GM12878 (cell line): ENCODE data around the gene SPOP.

Experiments
- DPF2 ChIP-seq: fragments of 450-650 bp; IDR thresholded peaks from 2 replicates; pipeline ENCODE4 v1.6.1; 2017; ENCODE audit warnings: mild to moderate bottlenecking
- NFYB ChIP-seq: IDR thresholded peaks from 2 replicates; pipeline ENCODE4 v1.6.1; 2011; ENCODE audit warnings: low read depth, mild to moderate bottlenecking, low read length, improper control_type of control experiment, moderate library complexity; ENCODE audit not compliant: insufficient read depth
- POLR2A ChIP-seq: IDR thresholded peaks from 2 replicates; pipeline ENCODE4 v1.6.1; 2011; ENCODE audit warnings: low read depth, mild to moderate bottlenecking, low read length
- RBBP5 ChIP-seq: fragments of 200-600 bp; sonication (generic); conservative IDR thresholded peaks from 2 replicates; pipeline ENCODE4 v1.6.1; 2016
- RFX5 ChIP-seq: IDR thresholded peaks from 2 replicates; pipeline ENCODE4 v1.6.1; 2011; ENCODE audit warnings: low read depth, low read length, improper control_type of control experiment
- TAF1 ChIP-seq: IDR thresholded peaks from 2 replicates; pipeline ENCODE4 v1.6.1; 2011; ENCODE audit warnings: mild to moderate bottlenecking, low read depth, low read length, borderline replicate concordance
- TCF7 ChIP-seq: IDR thresholded peaks from 2 replicates; pipeline ENCODE4 v1.6.1; 2014; ENCODE audit warnings: antibody characterized with exemption, borderline replicate concordance
- ZBTB33 ChIP-seq: fragments of 450-650 bp; IDR thresholded peaks from 2 replicates; pipeline ENCODE4 v1.6.1; 2017; ENCODE audit warnings: mild to moderate bottlenecking
- TF ChIP-seq, protein P1 (sequence below): fragments of 450-650 bp; IDR thresholded peaks from 2 replicates; pipeline ENCODE4 v1.6.1; 2017; ENCODE audit warnings: low read depth, mild to moderate bottlenecking, moderate library complexity
- TF ChIP-seq, protein P2 (sequence below): fragments of 450-650 bp; IDR thresholded peaks from 2 replicates; pipeline ENCODE4 v1.6.1; 2018; ENCODE audit warnings: mild to moderate bottlenecking, low read depth, moderate library complexity; ENCODE audit not compliant: partially characterized antibody
- TF ChIP-seq, protein P3 (sequence below), 3 experiments: IDR thresholded peaks in 2 of 3; conservative IDR thresholded peaks in 1 of 3; 2 replicates each; pipeline ENCODE4 v1.5.1; 2011; ENCODE audit warnings: low read depth in 3 of 3, low read length in 3 of 3, mild to moderate bottlenecking in 3 of 3, control low read depth in 2 of 3, moderate library complexity in 2 of 3, inconsistent platforms in 1 of 3, mixed read lengths in 1 of 3; ENCODE audit not compliant: control insufficient read depth in 2 of 3, insufficient read depth in 1 of 3; ENCODE audit errors: extremely low read depth in 1 of 3

GRCh38 chr17:49592263-49592662 is 85.6 kb downstream of the SPOP start:
- TF ChIP-seq RBBP5 (no peak), TAF1 (no peak), DPF2 (no peak), RFX5 (no peak), TCF7 (no peak), POLR2A (no peak), NFYB (no peak), ZBTB33 (no peak)
- TF ChIP-seq, protein P1, sequence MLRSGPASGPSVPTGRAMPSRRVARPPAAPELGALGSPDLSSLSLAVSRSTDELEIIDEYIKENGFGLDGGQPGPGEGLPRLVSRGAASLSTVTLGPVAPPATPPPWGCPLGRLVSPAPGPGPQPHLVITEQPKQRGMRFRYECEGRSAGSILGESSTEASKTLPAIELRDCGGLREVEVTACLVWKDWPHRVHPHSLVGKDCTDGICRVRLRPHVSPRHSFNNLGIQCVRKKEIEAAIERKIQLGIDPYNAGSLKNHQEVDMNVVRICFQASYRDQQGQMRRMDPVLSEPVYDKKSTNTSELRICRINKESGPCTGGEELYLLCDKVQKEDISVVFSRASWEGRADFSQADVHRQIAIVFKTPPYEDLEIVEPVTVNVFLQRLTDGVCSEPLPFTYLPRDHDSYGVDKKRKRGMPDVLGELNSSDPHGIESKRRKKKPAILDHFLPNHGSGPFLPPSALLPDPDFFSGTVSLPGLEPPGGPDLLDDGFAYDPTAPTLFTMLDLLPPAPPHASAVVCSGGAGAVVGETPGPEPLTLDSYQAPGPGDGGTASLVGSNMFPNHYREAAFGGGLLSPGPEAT, result no peak
- TF ChIP-seq, protein P2, sequence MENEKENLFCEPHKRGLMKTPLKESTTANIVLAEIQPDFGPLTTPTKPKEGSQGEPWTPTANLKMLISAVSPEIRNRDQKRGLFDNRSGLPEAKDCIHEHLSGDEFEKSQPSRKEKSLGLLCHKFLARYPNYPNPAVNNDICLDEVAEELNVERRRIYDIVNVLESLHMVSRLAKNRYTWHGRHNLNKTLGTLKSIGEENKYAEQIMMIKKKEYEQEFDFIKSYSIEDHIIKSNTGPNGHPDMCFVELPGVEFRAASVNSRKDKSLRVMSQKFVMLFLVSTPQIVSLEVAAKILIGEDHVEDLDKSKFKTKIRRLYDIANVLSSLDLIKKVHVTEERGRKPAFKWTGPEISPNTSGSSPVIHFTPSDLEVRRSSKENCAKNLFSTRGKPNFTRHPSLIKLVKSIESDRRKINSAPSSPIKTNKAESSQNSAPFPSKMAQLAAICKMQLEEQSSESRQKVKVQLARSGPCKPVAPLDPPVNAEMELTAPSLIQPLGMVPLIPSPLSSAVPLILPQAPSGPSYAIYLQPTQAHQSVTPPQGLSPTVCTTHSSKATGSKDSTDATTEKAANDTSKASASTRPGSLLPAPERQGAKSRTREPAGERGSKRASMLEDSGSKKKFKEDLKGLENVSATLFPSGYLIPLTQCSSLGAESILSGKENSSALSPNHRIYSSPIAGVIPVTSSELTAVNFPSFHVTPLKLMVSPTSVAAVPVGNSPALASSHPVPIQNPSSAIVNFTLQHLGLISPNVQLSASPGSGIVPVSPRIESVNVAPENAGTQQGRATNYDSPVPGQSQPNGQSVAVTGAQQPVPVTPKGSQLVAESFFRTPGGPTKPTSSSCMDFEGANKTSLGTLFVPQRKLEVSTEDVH, result no peak
- TF ChIP-seq, protein P3, sequence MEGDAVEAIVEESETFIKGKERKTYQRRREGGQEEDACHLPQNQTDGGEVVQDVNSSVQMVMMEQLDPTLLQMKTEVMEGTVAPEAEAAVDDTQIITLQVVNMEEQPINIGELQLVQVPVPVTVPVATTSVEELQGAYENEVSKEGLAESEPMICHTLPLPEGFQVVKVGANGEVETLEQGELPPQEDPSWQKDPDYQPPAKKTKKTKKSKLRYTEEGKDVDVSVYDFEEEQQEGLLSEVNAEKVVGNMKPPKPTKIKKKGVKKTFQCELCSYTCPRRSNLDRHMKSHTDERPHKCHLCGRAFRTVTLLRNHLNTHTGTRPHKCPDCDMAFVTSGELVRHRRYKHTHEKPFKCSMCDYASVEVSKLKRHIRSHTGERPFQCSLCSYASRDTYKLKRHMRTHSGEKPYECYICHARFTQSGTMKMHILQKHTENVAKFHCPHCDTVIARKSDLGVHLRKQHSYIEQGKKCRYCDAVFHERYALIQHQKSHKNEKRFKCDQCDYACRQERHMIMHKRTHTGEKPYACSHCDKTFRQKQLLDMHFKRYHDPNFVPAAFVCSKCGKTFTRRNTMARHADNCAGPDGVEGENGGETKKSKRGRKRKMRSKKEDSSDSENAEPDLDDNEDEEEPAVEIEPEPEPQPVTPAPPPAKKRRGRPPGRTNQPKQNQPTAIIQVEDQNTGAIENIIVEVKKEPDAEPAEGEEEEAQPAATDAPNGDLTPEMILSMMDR (IDR thresholded peaks at IDR 0.05 in 2 of 3, conservative IDR thresholded peaks at IDR 0.05 in 1 of 3; ENCODE audit: control insufficient read depth in 2 of 3, extremely low read depth in 1 of 3, insufficient read depth in 1 of 3, low read depth in 3 of 3, low read length in 3 of 3), result no peak
